Measurements from ENCODE around the gene SP140L.
"Not testable (repeated sequence)": the region's sequence is repeated elsewhere in the genome, so short reads cannot be mapped to it uniquely, and the experiment has no call there.

SP140L gene

DNA sequence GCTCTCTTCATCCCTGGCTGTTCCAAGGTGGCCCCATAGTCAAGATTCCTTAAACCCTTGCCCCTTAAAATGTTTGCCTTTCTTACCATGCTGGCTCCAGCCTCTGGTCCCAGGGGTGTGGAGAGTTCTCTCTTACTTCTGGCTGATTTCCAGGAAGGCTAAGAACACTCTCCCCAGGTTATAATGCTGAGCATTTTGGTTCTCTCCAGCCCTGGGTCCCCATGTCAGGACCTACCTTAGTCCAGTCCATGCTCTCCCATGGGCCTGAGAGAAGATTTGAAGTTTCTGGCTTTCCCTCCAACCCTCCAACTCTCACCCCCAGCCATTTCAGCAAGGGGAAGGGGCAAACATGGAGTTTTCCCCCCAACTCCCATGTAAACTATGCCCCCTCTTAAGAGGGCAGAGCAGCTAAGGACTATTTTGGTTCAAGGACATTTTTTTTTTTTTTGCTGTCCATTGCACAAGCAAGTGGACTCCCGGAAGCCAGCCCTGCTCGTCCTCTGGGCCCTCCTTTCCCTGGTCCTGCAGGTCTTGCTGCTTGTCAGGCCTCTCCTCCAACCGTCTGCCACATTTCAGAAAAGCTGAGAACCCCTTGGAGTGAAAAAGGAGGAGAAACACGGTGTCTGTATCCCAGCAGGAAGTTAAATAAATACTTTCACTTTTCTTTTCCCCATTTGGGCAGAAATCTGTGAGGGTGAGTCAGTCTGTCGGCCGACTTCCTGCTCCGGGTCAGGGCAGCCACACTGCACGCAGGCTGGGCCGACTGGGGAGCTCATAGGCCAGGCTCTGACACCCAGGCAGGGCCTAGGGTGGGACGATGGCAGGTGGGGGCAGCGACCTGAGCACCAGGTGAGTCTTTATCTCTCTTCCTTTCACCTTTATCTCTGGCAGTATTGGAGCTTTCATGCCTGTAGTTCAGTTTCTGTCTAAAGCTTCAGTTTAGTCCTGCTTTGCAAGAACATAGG lies at the start of gene SP140L:
SP140L (plus strand) TSS at position 741 of the 965 bp plus-strand sequence; CDS start at position 818, 77 bp downstream.
- DNase-seq = peak; percentile 77

DNA sequence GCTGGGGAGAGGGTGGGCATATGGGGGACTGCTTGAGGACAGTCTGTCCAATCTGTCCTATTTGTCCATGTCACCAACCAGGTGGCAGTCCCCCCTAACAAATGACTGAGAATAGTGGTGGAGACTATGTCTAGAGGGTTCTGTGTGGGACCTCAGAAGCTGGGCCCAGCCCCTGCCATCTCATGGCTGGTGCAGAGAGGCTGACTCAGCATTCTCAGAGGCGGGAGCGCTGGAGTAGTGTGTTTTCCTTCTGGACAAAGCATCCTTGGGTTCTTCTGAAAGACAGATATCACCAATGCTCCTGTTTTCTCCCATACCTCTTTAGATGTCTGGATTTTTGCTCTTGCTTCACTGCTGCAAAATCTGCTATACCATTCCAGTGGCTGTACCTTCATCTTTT lies 44.1 kb upstream of the SP140L start:
- DNase-seq = no peak

DNA sequence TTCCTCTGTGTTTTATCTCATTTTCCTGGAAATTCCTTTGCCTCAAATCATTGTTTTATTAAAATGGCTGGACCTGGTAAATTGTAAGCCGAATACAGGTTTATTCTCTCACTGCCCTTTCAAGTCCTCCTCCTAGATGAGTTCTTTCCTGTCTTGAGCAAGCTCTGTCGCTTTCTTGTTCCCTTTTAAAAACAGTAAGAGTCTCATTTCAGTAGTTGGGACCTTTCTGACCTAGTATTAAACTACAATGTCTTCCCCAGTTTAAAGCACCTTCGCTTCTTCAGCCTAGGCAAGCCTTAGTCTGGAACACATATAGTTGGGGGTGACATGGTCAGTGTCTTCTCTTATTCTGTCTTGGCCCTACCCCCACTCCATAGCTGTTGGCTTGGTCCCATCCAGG lies 40.9 kb upstream of the SP140L start:
- no peak for DNase-seq

DNA sequence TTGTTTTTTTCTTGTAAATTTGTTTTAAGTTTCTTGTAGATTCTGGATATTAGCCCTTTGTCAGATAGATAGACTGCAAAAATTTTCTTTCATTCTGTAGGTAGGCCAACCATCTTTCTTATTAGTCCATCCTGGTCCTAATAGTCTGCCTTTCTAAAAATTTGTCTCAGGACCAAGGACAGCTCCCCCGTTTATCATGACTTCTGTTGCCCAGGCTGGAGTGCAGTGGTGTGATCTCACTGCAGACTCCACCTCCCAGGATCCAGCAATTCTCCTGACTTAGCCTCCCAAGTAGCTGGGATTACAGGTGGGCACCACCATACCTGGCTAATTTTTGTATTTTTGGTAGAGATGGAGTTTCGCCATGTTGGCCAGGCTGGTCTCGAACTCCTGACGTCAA lies 37.7 kb upstream of the SP140L start:
- not testable (repeated sequence) for DNase-seq

DNA sequence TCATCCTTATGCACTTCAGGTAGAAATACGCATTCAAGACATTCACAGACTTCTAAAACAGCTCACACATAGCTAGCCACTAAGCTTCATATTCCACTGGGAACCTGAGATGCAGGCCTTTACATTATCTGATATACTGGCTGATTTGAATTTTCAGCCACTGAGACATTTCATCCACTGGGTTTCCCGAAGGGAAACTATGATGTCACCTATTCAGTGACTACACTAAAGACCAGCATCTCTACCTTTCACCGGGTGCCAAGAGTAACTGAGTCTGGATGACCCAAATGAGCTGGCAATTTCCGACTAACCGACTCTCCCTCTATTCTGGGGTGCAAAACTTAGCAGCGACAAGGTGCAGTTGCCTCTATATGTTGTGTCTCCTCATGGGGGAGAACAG lies 31.8 kb upstream of the SP140L start:
- no peak for DNase-seq

DNA sequence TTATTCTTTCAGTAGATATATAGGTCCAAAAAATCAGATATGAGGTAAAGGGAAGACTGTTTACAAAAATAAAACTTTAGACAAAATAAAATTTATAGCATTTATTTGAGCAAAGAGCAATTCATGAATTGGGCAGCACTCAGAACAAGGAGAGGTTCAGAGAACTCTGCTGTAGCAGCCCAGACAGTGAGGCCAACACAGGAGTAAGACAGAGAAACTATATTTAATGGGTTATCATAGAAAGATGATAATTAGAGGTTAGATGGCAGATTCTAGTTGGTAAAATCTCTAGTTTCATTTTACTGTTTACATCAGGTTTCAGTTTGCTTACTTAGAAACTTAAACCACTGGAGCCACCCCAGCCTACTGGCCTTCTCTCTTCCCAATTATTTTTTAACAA lies 30.1 kb upstream of the SP140L start:
- no peak for DNase-seq

DNA sequence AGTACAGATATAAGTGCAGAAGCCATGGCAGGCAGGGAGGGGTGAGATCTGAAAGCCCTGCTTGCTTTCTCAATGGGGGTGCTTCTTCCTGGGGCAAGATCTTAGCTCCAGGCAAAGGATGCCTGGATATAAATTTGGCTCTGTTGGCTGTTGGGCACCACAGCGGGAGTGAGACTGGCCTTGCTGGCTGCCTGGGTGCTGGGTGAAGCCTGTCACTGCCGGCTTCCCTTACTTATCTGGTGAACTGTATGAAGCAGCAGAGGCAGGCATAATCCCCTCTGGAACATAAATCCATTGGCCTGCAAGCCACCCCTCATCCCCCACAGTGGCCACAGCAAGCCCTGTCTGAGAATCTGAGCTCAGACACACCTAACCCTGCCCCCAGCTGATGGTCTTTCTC lies 27.4 kb upstream of the SP140L start:
- no peak for DNase-seq

DNA sequence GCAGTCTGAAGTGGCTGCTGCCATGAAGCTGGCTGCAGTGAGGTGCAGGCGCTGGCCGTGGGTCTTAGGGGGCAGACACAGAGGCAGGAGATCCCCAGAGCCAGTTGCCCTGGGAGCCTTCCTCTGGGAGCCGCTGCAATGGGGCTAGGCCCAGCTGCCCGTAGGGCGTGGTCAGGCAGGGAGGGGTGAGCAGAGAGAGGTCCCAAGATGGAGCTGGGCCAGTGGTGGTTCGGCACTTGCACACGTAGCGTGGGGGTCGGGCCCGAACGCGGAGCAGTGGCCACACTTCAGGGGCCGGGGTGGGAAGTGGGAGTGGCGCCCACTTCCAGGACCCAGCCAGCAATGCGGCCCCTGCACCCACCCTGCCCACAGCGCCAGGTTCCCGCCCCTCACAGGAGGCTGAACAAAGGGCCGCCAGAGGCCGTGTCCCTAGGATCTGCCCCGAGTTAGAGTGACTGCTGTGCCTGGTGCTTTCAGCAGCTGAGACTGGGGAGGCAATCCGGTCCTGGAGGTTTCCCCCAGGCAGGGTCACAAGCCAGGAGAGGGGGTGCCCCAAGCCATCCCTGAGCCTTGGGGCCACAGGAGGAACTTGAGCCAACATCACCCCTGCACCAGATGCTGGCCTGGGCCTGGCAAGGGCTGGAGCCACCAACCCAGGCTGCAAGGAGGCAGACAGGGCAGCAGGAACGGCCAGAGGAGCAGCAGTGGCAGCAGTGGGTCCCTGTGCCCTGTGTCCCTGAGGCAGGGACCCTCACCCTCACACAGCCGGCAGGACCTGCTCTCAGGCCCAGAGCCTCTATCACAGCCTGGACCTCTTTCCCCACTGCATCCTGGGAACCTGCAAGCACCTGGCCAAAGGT lies 21.3 kb upstream of the SP140L start:
- DNase-seq = no peak

DNA sequence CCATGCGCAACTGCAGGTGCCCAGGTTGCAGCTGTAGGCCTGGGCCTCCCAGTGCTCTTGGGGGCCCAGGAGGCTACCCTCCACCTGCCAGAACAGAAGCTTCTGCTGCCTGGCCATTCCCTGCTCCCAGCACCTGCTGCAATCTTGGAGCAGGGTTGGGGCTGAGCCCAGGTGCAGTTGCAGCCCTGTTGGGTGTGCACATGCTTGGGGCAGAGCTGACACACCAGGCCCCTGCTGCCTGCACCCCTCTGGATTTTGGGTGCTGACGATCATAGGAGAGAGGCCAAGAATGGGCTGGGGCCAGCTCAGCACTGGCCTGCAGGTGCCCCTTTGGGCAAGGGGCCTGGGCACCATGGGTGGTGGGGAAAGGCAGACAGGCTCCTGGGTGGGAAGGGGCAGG lies 20.5 kb upstream of the SP140L start:
- no peak for DNase-seq

DNA sequence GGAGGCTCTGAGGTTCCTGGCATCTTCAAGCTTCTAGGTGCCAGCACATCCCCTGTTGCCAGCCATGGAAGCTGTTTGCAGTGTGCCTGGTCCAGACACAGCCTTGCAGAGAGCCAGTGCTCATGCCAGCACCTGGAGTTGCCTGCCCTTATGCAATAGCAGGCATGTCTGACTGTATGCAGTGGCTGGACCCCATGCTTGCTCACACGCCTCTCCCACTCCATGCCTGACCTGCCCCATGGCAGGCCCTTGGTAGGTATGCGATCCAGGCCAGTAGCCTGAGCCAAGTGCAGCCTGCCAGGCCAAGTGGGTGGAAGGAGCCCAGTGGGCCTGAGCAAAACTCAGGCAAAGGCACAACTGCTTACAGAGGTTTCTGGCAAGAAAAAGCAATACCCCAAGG lies 19.5 kb upstream of the SP140L start:
- DNase-seq = no peak

DNA sequence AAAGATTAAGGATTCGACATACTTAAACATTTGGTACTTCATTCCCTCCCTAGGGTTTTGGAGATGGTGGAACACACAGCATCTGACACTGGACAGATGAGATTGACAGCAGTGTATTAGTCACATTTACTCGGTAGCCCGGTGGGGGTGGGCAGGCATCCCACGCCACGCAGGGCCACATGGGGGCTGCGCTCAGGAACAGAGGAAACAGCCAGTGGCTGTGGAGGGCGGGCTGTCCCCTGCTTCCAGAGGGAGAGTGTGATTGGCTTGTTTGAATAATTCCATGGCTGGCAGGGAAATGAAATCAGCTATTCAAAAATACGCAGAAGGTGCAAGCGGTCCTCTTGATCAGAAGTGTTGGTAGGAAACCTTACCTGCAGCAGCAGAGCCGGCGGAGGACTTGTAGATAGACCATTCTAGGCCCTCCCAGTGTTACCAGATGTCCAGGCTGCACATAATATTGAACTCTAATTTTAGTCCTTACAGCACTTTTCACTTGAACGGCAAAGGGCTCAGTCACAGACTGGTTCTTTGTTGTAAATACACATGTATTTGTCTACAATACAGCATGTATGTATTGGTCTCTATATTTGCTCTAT lies 18.5 kb upstream of the SP140L start:
- no peak for DNase-seq

DNA sequence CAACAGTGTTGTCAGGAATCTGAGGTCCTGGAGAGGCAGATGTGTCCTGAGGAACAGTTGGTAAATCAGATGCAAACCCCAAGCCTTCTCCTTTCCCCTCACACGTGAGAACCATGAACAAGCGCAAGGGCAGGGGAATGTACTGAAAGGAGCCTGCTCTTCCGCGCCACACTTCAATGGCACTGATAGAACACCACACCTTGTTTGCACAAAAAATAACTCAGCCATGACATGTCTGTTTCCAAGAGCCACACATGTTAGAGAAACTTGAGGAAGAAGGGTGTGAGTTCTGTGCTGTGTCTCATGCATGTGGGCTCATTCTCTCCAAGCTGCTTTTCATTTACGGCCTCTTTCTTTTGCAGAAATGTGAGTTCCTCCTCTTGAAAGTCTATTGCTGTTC lies 16.2 kb upstream of the SP140L start:
- not testable (repeated sequence) for DNase-seq

DNA sequence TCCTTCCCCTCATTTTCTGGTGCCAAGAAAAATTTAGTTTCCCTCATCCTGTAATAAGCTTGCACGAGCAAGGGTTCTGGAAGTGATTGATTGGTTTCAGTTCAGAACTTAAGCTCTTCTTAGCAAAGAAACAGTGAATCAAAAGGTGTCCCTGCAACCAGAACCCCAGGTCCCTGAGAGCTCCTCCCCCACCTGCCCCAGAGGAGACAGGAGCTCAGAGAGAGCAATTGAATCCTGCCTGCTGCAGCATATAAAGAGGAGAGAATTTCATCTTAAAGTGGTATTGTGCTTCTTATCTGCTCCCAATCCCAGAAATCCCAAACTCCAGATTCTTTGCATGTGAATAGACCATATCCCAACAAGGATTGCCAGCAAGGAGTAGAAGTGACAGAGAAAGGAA lies 15.4 kb upstream of the SP140L start:
- DNase-seq = not testable (repeated sequence)

DNA sequence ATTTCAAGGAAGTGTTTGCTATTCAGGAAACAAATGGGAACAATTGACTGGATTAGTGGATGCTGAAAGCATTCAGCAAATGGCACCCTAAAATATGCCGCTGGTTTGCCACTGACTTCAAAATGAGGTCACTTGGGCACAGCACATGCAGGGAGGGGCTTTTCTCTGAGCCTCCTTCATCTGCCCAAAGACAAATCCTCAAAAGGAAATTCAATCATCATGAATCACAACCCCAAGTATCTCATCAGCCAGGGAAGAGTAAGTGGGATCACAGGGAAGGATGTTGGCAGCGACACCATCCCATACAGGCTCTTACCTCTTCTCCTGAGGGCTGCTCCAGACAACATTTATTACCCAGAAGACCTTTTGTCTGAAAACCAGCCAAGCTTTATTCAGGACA lies 14.4 kb upstream of the SP140L start:
- DNase-seq = no peak

DNA sequence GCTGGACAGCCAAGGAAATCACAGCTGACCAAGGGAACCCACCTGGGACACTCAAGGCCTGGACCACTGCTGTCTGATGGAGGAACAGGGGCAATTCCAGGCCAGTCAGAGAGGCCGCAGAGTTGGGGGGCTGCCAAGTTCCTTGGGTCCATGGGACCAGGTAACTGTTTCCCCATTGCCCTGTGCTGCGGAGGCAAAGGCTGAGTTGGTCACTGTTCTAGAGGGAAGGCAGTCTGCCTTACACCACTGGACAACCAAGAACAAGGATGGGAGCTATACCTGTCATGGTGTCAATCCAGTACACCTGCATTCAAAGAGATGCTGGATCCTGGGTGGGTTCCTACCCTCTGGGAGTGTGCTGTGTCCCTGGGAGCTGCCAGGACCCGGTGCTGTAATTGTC lies 9.6 kb upstream of the SP140L start:
- DNase-seq = no peak

DNA sequence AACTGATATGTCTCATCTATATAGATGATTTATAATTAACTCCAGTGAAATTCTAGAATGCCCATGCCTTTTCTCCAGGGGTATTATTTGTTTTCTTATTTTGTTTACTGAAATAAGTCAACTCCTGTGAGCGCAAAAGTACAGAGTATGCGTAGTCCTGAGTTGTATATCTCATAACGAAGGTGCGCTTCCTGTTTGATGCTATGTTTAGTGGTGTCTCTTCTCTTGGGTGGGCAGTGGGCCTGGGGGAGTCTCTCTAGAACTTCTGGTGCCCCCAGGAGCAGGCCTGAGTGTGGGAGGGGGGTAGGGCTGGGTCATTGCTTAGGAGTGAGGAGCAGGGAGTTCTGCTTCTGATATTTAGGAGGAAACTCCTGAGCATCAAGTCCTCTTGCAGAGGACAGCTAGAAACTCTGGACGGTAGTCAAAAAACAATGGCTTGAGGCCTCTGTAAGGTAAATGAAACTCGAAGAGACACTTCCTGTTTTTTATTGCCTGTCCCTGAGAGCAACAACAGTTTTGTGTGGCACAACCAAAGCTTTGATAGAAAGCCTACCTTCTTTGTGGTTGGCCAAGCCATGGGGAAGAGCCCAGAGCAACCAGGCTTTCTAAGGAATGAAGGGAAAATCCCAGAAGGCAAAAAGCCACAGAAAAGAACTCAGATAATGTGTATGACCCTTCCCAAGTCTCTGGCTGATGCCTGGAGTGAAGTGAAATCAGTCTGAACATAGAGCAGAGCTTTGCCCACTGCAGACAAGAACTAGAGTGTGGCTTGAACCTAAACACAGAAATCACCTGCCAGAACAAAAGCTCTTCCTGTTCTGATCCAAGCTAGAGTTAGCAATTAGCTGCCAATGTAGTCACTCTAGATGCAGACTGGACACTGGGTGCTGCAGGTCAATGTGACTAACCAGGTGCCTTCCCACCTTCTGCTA lies 8.5 kb upstream of the SP140L start:
- no peak for DNase-seq

DNA sequence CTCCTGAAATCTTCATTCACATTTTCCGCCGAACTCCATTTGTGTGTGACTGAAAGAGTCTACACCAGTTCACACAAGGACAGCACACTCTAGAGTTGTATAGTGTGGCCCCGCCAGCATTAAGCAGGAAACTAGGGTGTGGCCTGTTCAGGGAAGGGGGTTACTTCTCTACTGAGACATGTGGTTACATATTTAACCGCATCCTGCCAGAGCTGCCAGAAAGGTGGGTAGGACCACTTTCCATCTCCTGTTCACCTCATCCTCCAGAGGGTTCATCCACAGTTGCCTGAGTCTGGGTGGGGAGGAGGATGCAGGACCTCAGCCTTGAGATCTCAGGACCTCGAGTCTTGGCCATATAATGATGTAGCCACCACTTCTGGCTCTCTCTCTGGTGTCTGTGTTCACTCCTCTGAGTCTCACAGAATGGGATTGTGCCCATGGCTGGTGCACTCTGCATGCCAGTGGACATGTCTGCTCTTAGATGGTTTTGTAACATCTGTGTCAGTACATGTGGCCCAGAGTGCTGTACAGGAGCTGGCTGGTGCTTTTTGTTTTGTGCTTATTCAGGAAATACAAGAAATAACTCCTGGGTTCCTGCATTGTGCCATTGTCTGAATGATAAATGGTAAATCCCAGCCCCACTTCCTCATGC lies 7.7 kb upstream of the SP140L start:
- peak; percentile 35 for DNase-seq

DNA sequence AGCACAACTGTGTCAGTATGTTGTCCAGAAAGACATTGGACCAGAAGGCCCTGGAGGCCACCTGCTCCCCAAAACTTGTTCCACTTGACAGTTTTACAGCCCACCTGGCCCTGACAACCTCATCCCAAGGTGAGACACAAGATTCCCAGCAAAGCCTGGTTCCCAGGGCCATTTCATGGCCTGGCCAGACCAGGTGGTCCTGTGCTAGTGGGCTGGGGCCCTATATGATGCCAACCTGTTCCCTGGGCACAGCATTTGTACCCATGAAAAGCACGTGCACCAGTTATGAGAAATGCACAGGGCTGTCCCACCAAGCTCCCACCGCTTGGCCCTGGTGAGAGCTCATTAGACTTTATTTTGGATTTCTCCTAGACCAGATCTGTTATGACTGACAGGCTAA lies 6.0 kb upstream of the SP140L start:
- DNase-seq = no peak

DNA sequence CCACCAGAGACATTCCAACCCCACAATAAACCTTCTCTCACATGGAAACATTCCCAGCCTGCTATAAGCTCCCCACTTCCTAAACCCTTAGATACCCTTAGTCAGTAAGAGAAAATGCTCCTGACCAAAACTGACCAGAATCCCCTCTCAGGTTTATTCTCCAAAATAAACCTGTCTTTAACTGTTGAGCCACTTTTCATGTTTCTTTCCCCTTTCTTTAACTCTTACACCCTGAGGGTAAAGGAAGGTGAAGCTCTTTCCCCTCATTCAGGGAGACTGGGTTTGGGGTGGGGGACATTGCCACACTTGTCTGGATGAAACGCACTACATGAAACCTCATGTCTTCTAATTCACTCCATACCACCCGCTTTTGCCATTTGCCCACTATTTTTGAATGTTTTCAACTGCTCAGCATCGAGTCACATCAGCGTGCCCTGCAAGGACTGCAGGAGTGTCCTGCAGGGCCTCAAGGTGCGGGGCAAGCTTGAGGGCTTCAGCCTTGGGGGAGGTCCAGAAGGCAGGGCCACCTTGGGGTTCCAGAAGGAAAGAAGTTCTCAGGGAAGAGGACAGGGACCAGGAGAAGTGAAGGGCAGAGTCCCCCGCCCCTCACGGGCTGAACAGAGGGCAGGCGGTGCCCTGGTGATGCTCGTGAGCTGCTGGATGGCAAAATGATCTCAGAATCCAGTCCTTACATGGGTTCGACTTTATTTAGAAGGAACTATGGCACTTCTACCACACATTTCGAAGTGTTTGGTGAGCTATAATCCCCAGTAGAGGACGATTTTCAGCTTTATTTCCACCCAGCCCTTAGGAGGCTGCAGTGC lies 4.2 kb upstream of the SP140L start:
- no peak for DNase-seq

DNA sequence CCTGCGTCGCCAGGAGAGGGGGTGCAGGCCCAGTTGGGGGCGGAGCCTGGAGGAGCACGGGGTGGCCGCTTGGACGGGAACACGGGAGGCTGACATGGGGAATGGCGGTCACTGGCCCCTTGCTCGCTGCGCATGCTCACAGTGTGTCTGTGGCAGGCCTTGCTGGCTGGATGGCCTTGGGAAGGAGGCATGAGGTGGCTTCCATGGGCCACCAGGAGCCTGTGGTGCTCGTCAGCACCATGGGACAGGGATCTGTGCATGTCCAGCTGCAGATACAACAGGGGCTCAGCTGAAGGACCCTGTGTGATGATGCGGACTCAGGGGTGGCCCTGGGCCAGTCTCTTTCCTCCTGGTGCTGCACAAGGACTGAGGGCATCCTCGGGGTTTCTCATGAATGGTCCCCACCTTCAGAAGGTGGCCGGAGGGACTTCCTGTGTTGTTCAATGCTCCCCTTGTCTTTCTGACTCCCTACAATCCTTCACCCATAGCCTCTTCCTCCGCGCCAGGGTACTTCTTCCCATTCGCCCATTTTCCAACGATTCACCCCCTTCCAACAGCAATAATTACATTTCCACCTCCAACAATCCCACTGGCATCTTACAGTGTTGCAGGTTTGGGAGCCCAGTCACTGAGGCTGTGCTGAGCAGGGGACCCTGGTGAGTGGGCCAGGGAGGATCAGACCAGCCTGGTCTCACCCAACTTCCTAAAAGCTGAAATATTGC lies 3.4 kb upstream of the SP140L start:
- DNase-seq = no peak

All from stimulated activated CD4-positive, alpha-beta T cell treated with anti-CD3 and anti-CD28 coated beads, Interleukin-4, amount 100 ng/mL, for 1 hour (primary cell).